NCI-H69 (cell line): ENCODE measurements around the gene ZNF672.
"Not testable (repeated sequence)": the region's sequence is repeated elsewhere in the genome, so short reads cannot be mapped to it uniquely, and the experiment has no call there.

Experiments
- DNase-seq: peaks from one replicate; lab custom pipeline; 2025; lab: John Stamatoyannopoulos, UW

The ZNF672 gene

GRCh38 chr1:248889914-248890243, 51.9 kb downstream of the ZNF672 start:
- DNase-seq: not testable (repeated sequence)

DNA sequence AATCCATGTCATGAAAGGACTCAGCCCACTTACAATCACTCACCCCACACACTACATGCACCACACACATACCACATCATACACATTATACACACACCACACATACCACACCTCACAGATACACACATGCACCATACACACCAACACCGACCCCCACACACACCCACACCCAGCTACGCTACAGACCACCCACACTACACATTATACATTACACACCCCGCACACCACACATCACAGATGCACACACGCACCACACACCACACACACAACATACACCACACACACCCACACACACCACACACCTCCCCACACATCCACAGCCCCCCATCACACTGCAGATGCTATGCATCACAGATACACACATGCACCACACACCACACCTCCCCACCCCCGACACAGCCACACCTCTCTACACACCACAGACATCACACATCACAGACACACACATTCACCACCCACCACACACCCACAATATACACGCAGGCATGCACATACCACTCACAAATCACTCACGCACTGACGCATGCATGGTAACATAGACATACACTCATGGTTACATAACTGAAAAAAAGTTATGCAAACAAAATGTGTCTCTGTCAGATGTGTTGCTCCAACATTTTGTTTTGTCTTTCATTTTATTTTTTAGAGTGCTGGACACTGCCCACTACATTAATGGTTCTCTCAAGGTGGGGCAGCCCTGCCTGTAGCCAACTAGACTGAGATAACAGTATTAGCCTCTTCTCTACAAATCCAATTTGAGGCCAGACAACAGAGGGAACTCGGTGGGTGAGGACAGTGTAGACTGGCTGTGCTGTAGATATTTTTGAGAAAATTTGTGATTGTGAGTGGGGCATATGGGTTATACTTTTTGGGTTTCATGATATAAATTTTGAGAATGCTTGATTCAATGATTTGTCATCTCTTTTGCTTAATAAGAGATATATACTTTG, 52.8 kb downstream of the ZNF672 start:
- DNase-seq: no peak

GRCh38 chr1:248891758-248892157, 53.7 kb downstream of the ZNF672 start:
- DNase-seq: no peak

- no peak for DNase-seq
Observed at GRCh38 chr1:248892590-248892989, 54.6 kb downstream of the ZNF672 start.

DNA sequence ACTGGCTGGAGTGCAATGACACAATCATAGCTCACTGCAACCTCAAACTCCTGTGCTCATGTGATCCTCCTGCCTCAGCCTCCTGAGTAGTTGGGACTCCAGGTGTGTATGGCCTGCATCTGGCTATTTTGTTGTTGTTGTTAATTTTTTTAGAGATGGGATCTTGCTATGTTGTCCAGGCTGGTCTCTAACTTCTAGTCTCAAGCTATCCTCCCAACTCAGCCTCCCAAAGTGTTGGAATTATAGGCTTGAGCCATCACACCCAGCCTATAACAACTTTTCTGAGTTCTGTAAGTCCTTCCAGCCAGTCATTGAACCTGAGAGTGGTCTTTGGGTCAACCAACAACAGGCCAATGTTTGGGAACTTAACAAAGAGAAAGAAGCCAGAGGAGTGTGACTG, 56.8 kb downstream of the ZNF672 start:
- no peak for DNase-seq

- no peak for DNase-seq
Observed at GRCh38 chr1:248897412-248898337, 59.7 kb downstream of the ZNF672 start.
